ENCODE results near the gene TIAM1.
A peak's percentile ranks its signal among the peaks of the same experiment; 100 is the strongest.

TIAM1 gene

GRCh38 chr21:31157756-31158155 is 186.3 kb downstream of the TIAM1 start:
- Histone ChIP-seq H3K9me3 (ENCODE audit: control insufficient read depth, insufficient read depth, low read depth, low read length) (peaks cover 23% of the 10 kb centered on the region), H3K27ac (ENCODE audit: low read depth, low read length) (peak overlapping the region; percentile 58; the same call in 1 of the 2 replicates), H3K4me1 (ENCODE audit: control insufficient read depth, insufficient read depth, low read length) (peaks cover 43% of the 10 kb centered on the region), H3K27me3 (ENCODE audit: control insufficient read depth, insufficient read depth, low read length) (no peaks in the 10 kb centered on the region), H3K4me3 (ENCODE audit: low read depth, low read length) (no peak overlapping the region), H3K36me3 (ENCODE audit: control insufficient read depth, insufficient read depth, low read length) (peaks cover 15% of the 10 kb centered on the region; the same call in 1 of the 2 replicates), H3K9ac (ENCODE audit: low read length) (peak overlapping the region; percentile 23)

GRCh38 chr21:31156662-31157061 is 187.4 kb downstream of the TIAM1 start:
- H3K27me3 ChIP-seq (ENCODE audit: control insufficient read depth, insufficient read depth, low read length), result no peaks in the 10 kb centered on the region

GRCh38 chr21:31156169-31156568 is 187.9 kb downstream of the TIAM1 start:
- Histone ChIP-seq H3K27ac (ENCODE audit: low read depth, low read length) (no peak overlapping the region), H3K9me3 (ENCODE audit: control insufficient read depth, insufficient read depth, low read depth, low read length) (peaks cover 25% of the 10 kb centered on the region), H3K36me3 (ENCODE audit: control insufficient read depth, insufficient read depth, low read length) (peaks cover 21% of the 10 kb centered on the region; the same call in 1 of the 2 replicates), H3K9ac (ENCODE audit: low read length) (no peak overlapping the region), H3K27me3 (ENCODE audit: control insufficient read depth, insufficient read depth, low read length) (no peaks in the 10 kb centered on the region), H3K4me1 (ENCODE audit: control insufficient read depth, insufficient read depth, low read length) (peaks cover 38% of the 10 kb centered on the region), H3K4me3 (ENCODE audit: low read depth, low read length) (no peak overlapping the region)

More at GRCh38 chr21:31156662-31157061, 187.4 kb downstream of the TIAM1 start:
- H3K9ac ChIP-seq (ENCODE audit: low read length), result no peak overlapping the region
- H3K9me3 ChIP-seq (ENCODE audit: control insufficient read depth, insufficient read depth, low read depth, low read length), result peaks cover 23% of the 10 kb centered on the region
- peaks cover 43% of the 10 kb centered on the region for H3K4me1 ChIP-seq (ENCODE audit: control insufficient read depth, insufficient read depth, low read length)
- no peak overlapping the region for H3K4me3 ChIP-seq (ENCODE audit: low read depth, low read length)
- no peak overlapping the region for H3K27ac ChIP-seq (ENCODE audit: low read depth, low read length)
- H3K36me3 ChIP-seq (ENCODE audit: control insufficient read depth, insufficient read depth, low read length), result peaks cover 16% of the 10 kb centered on the region; the same call in 1 of the 2 replicates

GRCh38 chr21:31151156-31152045 is 192.7 kb downstream of the TIAM1 start:
- Histone ChIP-seq H3K27ac (ENCODE audit: low read depth, low read length) (no peak overlapping the region), H3K36me3 (ENCODE audit: control insufficient read depth, insufficient read depth, low read length) (peaks cover 26% of the 10 kb centered on the region), H3K9me3 (ENCODE audit: control insufficient read depth, insufficient read depth, low read depth, low read length) (peaks cover 21% of the 10 kb centered on the region), H3K4me1 (ENCODE audit: control insufficient read depth, insufficient read depth, low read length) (no peaks in the 10 kb centered on the region), H3K27me3 (ENCODE audit: control insufficient read depth, insufficient read depth, low read length) (no peaks in the 10 kb centered on the region), H3K4me3 (ENCODE audit: low read depth, low read length) (no peak overlapping the region), H3K9ac (ENCODE audit: low read length) (no peak overlapping the region)

DNA sequence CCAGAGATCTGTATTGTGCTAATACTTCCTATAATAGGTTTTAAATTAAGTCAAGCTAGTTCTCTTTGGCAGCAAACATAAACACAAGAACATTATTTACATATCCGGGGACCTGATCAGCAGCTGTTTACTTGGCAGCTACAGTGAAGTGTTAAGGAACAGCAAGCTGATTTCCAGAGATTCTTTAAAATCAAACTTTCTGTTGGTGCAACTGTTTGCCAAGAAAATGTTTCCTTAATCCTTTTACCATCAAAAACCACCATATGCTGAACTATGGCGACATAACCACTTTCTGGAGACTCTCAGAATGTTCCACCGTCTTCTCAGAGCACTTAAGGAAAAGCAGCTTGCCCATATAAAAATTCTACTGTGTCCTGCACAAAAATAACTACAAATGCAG is 198.8 kb downstream of the TIAM1 start:
- no peak overlapping the region for H3K9ac ChIP-seq (ENCODE audit: low read length)
- peaks cover 16% of the 10 kb centered on the region for H3K36me3 ChIP-seq (ENCODE audit: control insufficient read depth, insufficient read depth, low read length)
- H3K27me3 ChIP-seq (ENCODE audit: control insufficient read depth, insufficient read depth, low read length), result no peaks in the 10 kb centered on the region
- H3K4me1 ChIP-seq (ENCODE audit: control insufficient read depth, insufficient read depth, low read length), result peaks cover 19% of the 10 kb centered on the region
- H3K9me3 ChIP-seq (ENCODE audit: control insufficient read depth, insufficient read depth, low read depth, low read length), result peaks cover 10% of the 10 kb centered on the region
- H3K4me3 ChIP-seq (ENCODE audit: low read depth, low read length), result no peak overlapping the region
- 0 out of 2 replicates have a peak overlapping the region, but pooled peaks have one; percentile 37 for H3K27ac ChIP-seq (ENCODE audit: low read depth, low read length)

GRCh38 chr21:31143036-31143435 is 201.0 kb downstream of the TIAM1 start:
- no peaks in the 10 kb centered on the region for H3K27me3 ChIP-seq (ENCODE audit: control insufficient read depth, insufficient read depth, low read length)
- peaks cover 19% of the 10 kb centered on the region for H3K4me1 ChIP-seq (ENCODE audit: control insufficient read depth, insufficient read depth, low read length)
- peaks cover 22% of the 10 kb centered on the region for H3K36me3 ChIP-seq (ENCODE audit: control insufficient read depth, insufficient read depth, low read length)
- no peak overlapping the region for H3K4me3 ChIP-seq (ENCODE audit: low read depth, low read length)
- no peak overlapping the region for H3K9ac ChIP-seq (ENCODE audit: low read length)
- peaks cover 2% of the 10 kb centered on the region for H3K9me3 ChIP-seq (ENCODE audit: control insufficient read depth, insufficient read depth, low read depth, low read length)
- H3K27ac ChIP-seq (ENCODE audit: low read depth, low read length), result no peak overlapping the region

DNA sequence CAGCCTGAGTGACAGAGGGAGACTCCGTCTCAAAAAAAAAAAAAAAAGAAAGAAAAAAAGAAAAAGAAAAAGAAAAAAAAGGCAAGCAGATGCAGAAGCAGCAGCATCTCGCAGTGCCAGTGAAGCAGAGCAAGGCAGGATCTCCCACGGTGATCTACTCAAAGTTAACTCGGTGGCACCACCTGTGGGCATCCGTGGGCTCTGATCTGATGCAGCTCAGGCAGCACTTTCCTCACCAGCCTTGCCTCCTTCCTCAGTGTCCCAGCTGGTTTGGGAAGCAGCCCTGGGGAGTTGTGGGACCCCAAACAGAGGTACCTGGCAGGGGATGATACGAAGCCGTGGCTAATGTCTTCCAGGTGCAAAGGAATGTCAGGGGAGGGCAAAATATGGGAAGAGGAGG is 201.5 kb downstream of the TIAM1 start:
- Histone ChIP-seq H3K27ac (ENCODE audit: low read depth, low read length) (no peak overlapping the region), H3K4me3 (ENCODE audit: low read depth, low read length) (no peak overlapping the region), H3K9me3 (ENCODE audit: control insufficient read depth, insufficient read depth, low read depth, low read length) (no peaks in the 10 kb centered on the region), H3K4me1 (ENCODE audit: control insufficient read depth, insufficient read depth, low read length) (peaks cover 19% of the 10 kb centered on the region), H3K36me3 (ENCODE audit: control insufficient read depth, insufficient read depth, low read length) (peaks cover 22% of the 10 kb centered on the region), H3K27me3 (ENCODE audit: control insufficient read depth, insufficient read depth, low read length) (no peaks in the 10 kb centered on the region), H3K9ac (ENCODE audit: low read length) (no peak overlapping the region)

DNA sequence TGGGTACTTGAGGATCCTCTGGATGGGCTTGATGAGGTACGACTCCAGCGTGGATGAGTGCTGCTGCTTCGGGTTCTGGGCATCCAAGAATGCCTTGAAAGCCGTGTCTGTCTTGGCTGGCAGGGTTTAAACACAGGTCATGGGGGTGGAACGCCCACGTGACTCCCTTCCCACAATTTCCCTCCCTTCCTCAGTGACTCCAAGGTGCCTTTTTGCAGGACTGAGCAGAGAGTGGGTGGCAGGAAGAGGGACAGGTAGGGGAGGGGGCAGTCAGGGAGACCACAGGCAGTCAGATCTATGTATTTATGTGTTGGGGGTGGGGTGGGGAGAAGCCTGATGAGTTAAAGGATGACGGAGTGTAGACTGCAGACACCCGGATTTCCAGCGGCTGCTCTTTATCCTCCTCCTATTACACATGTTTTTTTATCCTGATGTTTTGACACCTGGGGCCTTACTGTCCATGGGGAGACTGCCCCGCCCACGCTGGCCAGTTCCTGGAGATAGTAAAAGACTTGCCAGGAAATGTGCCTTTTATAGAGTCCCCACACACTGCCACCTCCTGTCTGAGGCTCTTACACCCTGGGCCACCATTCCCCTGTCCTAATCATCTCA is 202.6 kb downstream of the TIAM1 start:
- Histone ChIP-seq H3K4me3 (ENCODE audit: low read depth, low read length) (no peak overlapping the region), H3K4me1 (ENCODE audit: control insufficient read depth, insufficient read depth, low read length) (peaks cover 19% of the 10 kb centered on the region), H3K9ac (ENCODE audit: low read length) (no peak overlapping the region), H3K27me3 (ENCODE audit: control insufficient read depth, insufficient read depth, low read length) (no peaks in the 10 kb centered on the region), H3K9me3 (ENCODE audit: control insufficient read depth, insufficient read depth, low read depth, low read length) (no peaks in the 10 kb centered on the region), H3K27ac (ENCODE audit: low read depth, low read length) (no peak overlapping the region), H3K36me3 (ENCODE audit: control insufficient read depth, insufficient read depth, low read length) (peaks cover 23% of the 10 kb centered on the region)

- Histone ChIP-seq H3K27ac (ENCODE audit: low read depth, low read length) (no peak overlapping the region), H3K9me3 (ENCODE audit: control insufficient read depth, insufficient read depth, low read depth, low read length) (no peaks in the 10 kb centered on the region), H3K36me3 (ENCODE audit: control insufficient read depth, insufficient read depth, low read length) (peaks cover 24% of the 10 kb centered on the region), H3K4me1 (ENCODE audit: control insufficient read depth, insufficient read depth, low read length) (peaks cover 18% of the 10 kb centered on the region), H3K9ac (ENCODE audit: low read length) (no peak overlapping the region), H3K4me3 (ENCODE audit: low read depth, low read length) (no peak overlapping the region), H3K27me3 (ENCODE audit: control insufficient read depth, insufficient read depth, low read length) (no peaks in the 10 kb centered on the region)
Measured at GRCh38 chr21:31140676-31141075, 203.4 kb downstream of the TIAM1 start.

DNA sequence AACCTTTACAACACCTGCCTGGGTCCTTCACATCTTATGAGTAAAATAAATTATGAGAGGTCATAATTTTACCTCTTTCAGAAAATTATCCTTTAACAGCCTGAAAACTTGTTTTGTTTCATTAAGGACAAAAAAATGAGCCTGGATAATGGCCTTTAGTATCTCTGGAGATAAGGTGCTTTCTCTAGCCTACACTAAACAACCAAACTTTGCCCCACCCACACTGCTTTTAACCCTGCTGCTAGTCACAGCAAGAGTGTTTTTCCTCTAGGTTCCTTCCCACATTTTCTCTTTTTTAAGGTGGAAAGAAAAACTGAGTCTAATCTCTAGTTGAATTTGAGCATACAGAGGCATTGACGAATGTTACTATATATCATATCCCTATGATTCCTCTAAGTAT is 204.0 kb downstream of the TIAM1 start:
- H3K4me3 ChIP-seq (ENCODE audit: low read depth, low read length), result no peak overlapping the region
- H3K27ac ChIP-seq (ENCODE audit: low read depth, low read length), result no peak overlapping the region
- peaks cover 11% of the 10 kb centered on the region for H3K4me1 ChIP-seq (ENCODE audit: control insufficient read depth, insufficient read depth, low read length)
- H3K27me3 ChIP-seq (ENCODE audit: control insufficient read depth, insufficient read depth, low read length), result no peaks in the 10 kb centered on the region
- H3K9ac ChIP-seq (ENCODE audit: low read length), result no peak overlapping the region
- no peaks in the 10 kb centered on the region for H3K9me3 ChIP-seq (ENCODE audit: control insufficient read depth, insufficient read depth, low read depth, low read length)
- H3K36me3 ChIP-seq (ENCODE audit: control insufficient read depth, insufficient read depth, low read length), result peaks cover 30% of the 10 kb centered on the region

DNA sequence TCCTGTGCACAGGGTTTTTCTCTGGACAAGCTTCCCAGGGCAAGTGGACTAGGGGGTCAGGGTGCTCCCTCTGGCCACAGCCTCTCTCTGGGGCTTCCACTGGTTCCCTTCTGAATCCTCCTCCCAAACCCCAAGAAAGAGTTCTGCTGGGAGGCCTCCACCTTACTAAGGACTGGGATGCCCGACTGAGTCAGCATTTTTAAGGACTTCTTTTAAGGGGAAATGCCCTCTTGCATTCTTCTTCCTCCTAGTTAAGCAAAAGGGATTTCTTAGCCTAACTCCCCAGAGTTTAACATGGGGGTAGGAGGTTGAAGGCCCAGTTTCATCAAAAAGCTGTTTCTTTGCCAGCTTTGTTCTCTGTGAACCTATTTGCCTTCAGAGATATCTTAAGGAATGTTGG is 206.1 kb downstream of the TIAM1 start:
- Histone ChIP-seq H3K9me3 (ENCODE audit: control insufficient read depth, insufficient read depth, low read depth, low read length) (no peaks in the 10 kb centered on the region), H3K27ac (ENCODE audit: low read depth, low read length) (no peak overlapping the region), H3K9ac (ENCODE audit: low read length) (no peak overlapping the region), H3K36me3 (ENCODE audit: control insufficient read depth, insufficient read depth, low read length) (peaks cover 40% of the 10 kb centered on the region), H3K4me1 (ENCODE audit: control insufficient read depth, insufficient read depth, low read length) (peaks cover 8% of the 10 kb centered on the region), H3K27me3 (ENCODE audit: control insufficient read depth, insufficient read depth, low read length) (no peaks in the 10 kb centered on the region), H3K4me3 (ENCODE audit: low read depth, low read length) (no peak overlapping the region)

All from HUES6 (cell line).